HG02884 (cell line): ENCODE results near the gene PNLIPRP3.

Experiments
- ATAC-seq: cut with Tn5 transposase; IDR thresholded peaks from one replicate; pipeline ENCODE4 v1.9.1; 2021; ENCODE audit warnings: mild to moderate bottlenecking, moderate library complexity; ENCODE audit not compliant: unreplicated experiment

The PNLIPRP3 gene

DNA sequence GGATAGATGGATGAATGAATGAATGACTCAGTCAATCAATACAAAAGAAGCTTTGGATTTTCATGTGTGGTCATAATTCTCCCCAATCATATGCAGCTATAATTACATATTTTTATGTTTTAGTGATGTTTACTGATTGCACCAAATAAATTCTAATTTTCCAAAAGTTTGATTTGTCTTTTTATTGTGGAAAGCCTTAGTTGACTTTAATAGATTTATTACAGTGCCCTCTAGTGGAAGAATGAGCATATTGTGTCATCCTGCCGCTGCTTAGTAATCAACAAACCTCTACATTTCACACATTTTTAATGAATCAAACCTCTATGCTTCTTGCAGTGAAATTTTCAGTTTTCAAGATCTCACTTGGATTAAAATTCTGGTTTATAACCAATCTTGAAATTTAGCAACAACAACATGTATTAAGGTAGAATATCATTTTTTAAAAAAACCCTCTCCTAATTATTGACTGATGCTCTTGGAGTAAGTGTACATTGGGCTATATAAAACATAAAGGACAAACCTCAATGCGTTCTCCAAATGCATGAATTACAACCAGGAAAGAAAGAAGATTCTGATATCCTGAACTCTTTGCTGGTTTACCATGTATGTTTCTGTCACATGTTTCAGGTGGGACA, 62.5 kb downstream of the PNLIPRP3 start:
- no peak for ATAC-seq

DNA sequence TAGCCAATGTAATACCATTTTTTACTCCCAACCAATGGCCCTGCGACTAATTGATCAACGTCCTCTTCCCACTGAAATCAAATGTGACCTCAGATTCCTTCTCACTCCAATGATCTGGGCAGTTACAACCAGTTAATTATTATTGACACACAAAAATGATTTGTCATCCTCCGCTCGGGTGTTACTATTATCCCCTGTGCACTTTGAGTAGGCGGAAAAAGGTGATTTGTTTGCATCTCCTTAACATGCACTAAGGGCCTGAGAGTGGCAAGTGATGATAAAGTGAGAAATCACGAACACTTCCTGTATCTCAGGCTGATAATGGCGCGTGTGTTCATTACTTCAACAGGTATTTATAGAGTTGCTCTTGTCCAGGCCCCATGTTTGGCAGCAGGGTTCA, 77.1 kb downstream of the PNLIPRP3 start:
- no peak for ATAC-seq

DNA sequence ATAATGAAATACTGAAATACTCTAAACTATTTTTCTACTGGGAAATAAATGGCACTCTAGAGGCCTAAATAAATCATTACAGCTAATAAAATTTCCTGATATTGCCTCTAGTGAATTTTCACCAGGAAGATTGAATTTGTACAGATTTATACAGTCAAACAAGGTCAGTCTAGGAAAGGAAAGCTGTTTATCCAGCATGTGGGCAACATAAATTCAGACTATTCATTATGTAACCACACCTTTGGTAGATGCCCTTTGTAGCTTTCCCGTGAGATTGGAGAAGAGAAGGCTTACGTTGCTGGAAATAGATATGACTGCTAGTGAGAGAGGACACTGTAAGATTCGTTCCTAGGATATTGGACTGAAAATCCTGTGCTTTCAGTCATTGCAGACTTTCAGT, 82.9 kb downstream of the PNLIPRP3 start:
- no peak for ATAC-seq

DNA sequence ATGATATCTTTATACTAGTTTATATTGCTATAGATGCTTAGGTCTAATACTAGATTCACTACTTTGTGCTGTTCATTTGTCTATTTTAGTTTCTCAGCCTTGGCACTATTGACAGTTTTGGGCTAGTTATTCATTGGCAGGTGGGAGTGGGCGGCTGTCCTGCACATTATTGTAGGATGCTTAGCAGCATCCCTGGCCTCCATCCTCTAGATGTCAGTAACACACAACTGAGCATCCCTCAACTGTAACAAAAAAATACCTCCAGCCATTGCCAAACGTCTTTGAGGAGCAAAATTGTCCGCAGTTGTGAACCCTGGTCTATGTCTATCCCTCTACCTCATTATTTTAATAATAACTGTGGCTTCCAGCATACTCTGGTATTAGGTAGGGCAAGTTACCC, 83.7 kb downstream of the PNLIPRP3 start:
- no peak for ATAC-seq

DNA sequence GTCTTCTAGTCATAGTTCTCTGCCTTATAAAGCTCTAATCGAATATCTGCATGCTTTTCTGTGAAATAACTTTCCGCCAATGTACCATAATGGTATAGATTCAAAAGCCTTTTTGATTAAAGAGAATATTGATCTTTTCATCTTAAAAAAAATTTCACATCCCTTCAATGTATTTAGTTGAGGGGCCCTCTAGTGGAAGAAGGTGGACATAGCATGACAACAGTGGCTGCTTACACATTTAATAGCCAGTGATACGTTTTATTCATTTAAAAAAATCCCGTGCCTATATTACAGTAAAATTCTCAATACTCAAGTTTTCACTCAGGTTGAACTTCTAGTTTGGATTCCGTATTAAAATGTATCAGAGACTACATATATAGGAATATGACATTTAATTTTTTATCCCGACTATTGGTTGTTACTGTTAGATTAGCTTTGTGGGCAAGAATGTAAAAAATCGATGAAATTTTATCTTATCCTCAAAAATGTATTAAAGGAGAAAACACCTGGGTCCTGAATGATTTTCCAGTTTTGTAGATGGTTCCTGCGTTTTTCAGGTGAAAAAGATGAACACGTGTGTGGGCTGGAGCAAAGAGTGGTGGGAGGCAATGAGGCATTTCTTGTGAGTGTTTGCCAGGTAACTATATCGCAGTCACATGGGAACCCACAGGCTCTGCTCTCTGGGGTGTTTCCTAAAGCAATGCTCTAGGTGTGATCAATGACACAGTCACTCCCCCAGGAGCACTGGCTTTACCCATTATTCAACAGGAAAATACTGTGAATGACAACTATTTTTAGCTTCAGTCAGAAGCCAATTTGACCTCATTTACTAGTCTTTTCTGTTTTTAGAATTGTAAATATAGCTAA, 94.0 kb downstream of the PNLIPRP3 start:
- peak; percentile 73 for ATAC-seq

DNA sequence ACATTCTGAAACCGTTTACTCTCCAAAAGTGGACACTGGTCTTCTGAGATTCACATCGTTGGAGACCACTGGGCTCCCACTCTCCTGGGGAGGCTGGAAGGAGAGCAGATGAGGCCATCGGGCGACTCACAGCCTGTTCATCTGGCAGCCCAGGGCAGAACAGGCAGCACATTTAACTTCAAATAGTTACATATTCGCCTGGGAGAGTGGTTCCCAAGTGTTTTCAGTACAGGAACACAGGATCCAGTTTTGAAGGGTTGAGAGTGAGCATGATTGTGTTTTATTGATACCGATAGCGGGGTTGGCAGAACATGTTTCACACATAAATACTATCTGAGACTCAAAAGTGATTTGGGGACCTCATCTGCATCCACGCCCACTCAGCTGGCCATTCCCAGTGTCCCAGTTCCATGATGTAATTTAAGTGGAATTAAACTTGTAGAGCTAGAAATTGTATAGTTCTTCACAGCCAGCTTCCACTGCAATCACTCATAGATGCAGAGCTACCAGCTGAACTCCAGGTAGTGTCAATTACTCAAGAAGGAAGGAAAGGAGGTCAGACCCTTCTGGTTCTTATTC, 95.2 kb downstream of the PNLIPRP3 start:
- ATAC-seq, result no peak

DNA sequence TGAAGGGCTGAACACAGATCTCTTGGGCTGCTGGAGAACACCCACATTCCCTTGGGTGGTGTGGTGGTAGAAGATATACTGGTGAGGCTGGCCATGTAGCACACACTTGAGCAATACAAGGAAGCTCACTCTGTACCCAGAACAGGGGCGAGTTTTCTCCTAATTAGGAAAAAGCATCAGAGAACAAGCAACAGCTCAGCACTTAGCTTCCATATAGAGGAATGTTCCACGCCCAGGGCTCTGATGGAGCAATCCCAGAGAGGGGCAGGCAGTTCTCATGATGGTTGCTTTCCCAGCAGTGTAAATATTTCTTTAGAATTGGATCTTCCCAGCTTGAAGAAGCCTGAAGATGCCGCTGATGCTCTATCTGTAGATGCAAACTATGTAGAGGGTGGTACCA, 97.1 kb downstream of the PNLIPRP3 start:
- ATAC-seq, result no peak

DNA sequence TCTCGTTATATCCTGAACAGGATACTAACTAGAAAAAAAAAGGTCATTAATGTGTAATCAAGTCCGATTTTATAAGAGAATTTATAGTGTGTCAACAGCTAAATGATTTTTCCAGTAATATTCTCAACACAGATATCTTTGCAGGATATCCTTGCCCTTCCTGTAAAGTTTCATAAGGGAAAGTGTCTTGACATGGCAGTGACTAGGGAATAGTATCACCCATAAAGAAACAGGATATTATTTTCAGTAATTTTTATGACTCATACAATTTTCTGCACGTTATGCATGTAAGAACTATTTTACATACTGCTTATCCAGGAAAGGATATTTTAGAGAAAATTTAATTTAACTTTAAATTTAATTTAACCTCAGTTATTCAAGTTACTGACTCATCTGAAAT, 98.6 kb downstream of the PNLIPRP3 start:
- no peak for ATAC-seq
